Hepatocyte (in vitro differentiated cells): ENCODE data around the gene BAX.

ENCODE experiments used
- CTCF ChIP-seq: fragments of 200-600 bp; sonication (generic); IDR thresholded peaks from 2 replicates; pipeline ENCODE4 v1.5.1; 2016; ENCODE audit warnings: antibody characterized with exemption, mild to moderate bottlenecking; ENCODE audit not compliant: poor library complexity
- EZH2 ChIP-seq: fragments of 200-600 bp; sonication (generic); IDR thresholded peaks from 2 replicates; pipeline ENCODE4 v1.6.1; 2016; ENCODE audit warnings: antibody characterized with exemption, mild to moderate bottlenecking, borderline replicate concordance

GRCh38 chr19:48963371-48964204, 8.9 kb downstream of the BAX start:
- TF ChIP-seq CTCF (no peak), EZH2 (no peak)
